CD4-positive, alpha-beta T cell treated with Interferon alpha-2 for 1 hour (primary cell): ENCODE data around the gene VPS13D.
A peak's percentile ranks its signal among the peaks of the same experiment; 100 is the strongest.

Source experiments
- DNase-seq, 2 donors: peaks; one replicate each; pipeline ENCODE4 v3.0.0-alpha.2; 2020 to 2022

VPS13D gene

DNA sequence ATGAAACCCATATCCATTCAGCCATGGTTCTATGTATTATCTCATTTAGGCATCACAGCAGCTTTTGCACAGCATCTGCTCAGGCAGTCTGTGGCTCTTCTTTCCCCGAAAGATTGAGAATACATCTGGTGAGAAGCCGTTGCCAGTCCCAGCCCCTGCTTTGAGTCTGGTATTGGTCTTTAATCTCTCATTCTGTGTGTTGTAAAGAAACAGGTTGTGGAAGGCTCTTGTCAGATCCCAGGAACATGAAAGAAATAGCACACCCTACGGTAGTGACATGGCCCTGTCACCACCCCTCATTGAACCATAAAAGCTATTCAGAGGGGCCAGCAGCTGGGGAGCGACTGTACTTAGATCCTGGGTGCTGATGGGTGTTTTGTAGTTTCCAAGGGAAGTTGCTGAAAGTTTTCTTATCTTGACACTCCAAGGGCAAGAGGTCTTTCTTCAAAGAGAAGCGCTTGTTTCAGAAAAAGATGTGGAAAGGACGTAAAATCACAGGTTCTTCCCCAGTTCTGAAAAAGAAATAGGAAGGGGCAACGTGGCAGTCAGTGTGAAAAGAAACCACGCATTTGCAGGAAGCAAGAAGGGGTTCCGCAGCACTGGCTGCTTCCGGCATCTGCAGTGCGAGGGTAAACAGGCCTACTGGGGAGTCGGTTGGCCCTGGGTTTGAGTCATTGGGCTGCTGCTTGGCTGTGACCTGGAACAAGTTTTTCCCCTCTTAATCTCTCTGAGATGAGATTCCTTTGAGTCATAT, 243.1 kb downstream of the VPS13D start:
- DNase-seq = peak; percentile 69 to 70

DNA sequence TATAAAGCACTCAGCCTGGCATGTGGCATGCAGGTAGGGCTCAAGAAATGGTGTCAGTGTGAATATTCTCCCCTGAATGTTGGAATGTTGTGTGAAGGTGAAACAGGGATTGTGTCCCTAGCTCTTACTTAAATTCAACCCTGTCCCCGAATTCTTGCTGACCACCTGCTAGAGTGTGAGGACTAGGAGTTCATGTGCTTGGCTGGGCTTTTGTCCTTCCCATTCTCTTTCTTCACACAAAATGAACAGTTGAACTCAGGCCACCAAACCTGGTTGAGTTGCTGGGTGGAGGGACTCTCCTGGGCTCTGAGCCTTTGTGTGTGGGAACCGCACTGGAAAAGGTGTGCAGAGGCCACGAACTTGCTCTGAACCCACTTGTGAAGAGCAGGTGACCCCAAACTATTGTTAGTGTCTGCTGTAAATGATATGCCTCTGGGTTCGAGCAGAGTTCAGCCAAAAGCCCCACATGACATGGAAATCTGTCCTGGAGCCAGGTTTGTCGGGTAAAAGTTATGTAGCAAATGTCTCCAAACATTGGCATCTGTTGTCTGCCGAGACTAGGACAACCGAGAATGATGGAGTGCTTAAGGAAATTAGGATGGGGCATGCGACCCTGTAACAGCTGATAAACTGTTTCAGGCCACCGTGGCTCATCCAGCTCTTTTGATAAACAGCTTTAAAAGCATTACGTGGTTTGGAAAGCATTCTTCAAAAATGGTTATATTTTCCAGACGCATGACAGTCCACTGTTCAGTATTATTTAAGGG, 243.9 kb downstream of the VPS13D start:
- DNase-seq = no peak

DNA sequence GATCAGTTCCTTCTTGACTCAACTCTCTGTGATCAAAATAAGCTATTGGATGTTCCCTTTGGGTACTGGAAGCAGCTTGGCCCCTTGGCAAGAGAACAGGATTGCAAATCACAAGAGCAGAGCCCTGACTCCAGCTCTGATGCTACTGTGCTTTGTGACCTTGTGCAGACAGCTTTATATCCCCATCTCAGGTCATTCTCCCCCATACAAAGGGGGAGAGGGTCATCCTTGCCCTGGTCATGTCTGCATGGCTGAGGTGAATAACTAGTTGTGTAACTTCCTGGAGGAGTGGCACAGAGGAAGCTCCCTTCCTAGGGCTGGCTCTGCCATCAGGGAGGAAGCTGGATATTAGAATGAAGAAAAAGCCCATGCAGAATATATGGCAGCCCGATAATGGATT, 245.3 kb downstream of the VPS13D start:
- DNase-seq = no peak

DNA sequence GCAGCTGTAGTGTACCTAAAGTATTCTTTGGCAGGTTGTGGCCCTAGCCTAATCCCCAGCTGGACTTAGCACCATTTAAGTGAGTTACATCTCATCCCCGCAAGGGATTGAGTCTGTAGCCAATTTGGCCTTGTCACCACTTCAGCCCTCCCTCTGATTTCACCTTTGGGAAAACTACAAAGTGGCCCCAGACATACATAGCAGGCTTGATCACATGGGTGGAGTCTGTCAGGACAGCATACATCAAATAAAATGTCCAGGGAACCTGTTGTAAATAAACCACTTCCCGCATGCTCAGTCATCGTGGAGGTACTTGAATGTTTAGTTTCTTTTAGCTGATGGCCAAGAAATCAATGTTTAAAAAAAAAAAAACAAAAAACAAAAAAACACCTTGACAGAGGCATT, 245.7 kb downstream of the VPS13D start:
- peak in 1 of 2 donors; percentile 16 for DNase-seq

DNA sequence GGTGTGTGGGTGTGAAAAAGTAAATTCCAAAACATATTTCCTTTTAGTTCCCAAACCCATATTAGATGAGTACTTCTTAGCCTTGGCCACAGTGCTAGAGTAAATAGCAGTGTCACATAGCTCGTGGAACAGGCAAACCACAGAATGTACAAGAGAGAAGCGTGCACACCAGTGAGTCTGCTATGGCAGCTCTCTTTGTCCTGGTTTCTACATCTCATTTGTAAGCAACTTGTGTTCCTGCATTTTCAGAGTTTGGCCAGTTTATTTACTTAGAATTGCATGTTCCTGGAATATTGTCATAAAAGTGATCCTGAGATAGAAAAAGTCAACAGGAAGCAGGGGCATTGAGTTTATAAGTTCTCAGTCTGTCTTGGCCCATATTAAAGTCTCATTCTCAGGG, 246.1 kb downstream of the VPS13D start:
- peak in 1 of 2 donors; percentile 14 for DNase-seq

DNA sequence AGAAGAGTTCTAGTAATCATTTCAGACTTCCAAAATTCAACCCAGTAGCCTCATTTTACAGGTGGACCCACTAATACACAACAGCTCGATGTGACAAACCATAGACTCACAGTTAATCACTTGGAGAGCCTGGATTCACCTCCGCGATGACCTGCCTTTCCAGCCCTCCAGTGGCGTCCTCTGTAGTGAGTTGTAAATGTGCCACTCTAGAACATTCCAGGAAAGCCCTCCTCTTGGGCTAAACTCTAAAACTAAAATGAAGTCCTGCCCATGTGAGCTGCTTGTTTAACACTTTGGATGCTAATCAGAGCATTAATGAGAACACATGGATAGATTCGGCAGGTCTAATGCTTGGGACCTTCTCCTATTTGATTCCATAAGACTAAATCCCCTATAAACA, 247.5 kb downstream of the VPS13D start:
- DNase-seq = no peak

DNA sequence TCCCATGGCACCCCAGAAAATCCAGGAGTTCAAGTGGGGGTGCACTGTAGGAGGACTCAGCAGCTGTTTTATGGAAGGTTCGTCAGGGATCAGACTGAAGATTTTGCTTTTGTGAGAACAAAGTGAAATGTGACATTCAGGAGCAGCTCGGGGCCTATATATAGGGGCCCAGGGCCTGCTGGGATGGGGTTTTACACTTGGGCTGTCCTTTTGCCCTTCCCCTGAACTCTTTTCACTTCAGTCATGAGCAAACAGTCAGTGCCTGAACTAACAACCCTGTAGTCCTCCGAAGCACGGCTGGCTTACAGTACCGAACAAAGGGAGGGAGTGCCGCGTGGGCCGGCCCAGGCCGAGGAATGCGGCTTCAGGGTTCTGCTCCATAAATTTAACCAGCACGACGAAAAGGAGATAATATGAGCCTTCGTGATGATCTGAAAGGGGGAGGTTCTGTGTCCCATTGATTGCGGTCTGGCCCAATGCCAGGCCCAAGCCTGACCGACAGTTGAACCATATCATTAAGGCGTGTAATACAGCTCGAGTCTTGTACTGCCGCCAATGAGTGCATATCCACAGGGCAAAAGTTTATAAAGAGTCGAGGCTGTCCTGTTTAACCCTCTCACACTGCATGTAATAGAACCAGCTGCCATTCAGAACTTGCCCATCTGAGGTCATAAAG, 248.2 kb downstream of the VPS13D start:
- DNase-seq = peak in 1 of 2 donors; percentile 27

DNA sequence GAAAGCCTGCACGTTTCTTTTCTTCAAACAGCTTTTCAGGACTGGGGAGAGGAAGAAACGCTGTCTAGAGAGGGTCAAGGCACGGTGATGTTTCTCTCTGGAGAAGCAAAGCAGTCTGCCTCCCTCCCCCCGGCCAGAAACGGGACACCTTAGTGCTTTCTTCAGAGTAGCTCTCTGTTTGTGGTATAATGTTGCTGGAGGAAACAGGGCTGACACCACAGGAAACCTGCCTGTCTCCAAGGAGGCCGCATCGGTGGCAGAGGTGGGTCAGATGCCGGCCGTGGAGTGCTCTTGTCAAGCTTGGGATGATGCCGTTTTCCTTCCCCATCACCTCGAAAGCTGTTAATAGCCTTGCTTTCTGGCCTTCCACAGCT, 248.8 kb downstream of the VPS13D start:
- peak; percentile 15 to 43 for DNase-seq

DNA sequence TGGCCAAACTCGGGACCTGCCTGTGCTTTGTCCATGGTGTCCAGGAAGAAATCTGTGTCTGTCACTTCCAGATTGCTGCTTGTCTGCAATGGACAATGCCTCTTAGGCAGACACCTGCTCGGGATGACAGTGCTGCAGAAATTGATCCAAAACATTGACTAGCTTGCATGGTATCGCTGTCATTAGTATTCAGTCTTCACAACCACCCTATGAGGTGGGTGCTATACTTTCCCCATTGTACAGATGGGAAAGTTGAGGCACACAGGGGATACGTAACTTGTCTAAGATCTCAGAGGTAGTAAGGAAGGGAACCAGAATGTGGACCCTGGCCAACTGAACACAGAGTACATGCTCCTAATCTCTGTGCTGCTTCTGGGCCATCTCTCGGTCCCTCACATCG, 249.5 kb downstream of the VPS13D start:
- DNase-seq = no peak

DNA sequence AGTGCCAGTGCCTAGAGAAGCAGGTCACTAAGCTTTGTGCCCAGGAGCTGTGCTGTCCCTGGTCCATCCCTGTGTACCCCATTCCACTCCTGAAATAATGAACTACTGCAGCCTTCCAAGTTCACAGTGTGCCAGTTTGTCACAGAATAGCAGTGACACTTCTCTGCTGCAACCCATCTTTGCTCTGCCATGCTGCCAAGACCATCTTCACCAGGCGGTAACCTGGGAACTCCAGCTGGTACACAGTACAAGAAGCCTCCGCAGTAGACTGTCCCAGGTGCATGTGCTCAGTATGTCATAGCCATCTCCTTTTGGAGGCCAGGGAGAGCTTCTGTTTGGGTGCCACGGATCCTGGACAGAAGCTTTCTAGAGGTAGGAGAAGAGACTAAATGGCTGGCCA, 250.2 kb downstream of the VPS13D start:
- no peak for DNase-seq

DNA sequence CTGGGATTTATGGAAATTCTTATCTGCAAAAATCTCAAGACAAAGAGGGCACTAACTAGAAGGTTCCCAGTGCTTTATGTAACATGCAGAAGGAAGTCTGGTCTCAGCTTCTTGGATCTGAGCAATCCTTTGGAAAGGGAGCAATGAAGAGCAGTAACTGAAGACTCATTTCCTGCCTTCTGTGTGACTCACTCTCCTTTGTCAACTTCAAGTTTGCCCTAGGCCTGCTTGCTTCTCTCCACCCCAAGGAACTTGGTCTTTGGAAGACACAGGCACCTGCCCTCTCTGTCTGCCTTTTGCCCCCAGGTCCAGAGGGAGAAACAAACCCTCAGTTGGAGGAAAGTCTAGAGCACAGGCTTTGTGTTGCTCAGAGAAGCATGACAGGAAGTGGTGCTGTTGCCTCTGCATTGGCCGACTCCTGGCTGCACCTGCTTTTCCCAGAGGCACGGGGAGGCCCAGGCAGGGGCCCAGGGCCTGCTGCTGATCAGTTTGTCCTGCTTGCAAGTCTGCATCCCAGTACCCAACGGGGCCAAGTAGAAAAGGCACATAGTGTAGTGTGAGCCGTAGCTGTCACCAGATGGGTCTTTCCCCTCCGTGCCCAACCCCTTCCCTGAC, 251.0 kb downstream of the VPS13D start:
- DNase-seq = peak; percentile 7 to 22

DNA sequence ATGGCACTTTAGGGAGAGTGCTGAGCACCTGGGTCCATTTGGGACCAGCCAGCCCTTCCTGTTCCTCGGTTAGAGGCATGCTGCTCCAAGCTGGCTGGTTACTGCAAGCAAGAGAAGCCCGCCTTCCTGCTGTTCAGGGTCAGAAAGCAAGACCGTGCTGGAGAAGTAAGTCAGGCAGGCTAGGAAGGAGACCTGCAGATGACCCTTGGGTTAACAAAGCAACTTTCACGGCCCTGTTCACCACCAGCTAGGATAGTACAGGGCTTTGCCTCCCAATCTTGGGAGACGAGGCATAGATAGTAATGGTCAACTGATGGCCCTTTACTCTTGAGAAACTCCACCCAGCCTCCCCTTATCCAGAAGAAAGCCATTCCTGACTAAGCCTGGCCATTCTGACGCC, 252.1 kb downstream of the VPS13D start:
- DNase-seq = no peak

DNA sequence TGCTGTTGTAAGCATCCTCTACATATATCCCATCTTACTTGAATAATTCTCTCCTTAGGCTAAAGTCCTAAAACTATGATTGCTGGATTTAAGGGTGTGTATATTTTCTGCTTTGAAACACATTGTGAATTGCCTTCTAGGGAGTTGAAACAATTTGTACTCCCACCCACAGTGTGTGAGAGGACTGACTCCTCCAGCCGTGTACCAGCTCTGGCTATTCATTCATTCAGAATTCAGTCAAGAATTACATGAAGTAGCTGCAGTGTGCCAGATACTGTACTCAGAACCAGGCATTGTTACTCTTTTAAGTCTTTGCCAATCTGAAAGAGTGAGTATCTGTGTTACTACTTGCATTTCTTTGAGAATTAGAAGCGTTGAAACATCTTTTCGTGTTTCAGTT, 253.2 kb downstream of the VPS13D start:
- DNase-seq = no peak

DNA sequence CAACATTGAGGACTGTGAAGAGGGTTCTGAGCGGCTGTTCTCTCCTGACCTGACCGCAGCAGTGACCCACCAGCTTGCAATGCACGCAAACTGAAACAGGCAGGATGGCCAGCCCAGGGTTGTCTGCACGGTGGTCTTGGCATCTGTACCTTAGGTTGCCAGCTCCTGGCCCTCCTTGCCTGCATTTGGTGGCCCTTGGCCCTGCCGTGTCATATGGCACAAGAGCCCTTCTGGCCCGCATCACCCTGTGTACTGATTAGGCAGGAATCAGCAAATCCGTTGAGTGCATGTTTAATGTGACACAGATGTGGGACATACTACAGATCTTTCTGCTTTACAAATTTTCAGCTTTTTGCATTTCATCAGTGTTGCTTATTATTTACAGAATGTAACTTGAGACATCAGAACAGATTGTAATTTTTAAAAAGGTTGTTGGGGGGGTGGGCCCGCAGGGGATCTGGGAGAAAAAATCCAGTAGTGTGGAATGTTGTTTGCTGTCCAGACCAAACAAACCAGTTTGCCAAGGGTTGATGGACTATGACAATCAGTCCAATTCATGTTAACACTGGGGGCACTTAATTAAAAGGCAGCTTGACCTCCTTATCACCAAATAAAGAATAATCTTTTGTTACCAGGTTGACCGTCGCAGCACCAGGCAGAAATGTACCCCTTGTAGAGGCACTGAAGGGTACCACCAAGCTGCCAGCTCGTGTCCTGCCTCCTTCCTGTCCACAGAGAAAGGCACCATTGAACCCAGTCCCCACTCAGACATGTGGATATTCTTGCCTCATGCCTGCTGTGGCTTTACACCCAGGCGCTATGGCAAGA, 255.6 kb downstream of the VPS13D start:
- DNase-seq = no peak

DNA sequence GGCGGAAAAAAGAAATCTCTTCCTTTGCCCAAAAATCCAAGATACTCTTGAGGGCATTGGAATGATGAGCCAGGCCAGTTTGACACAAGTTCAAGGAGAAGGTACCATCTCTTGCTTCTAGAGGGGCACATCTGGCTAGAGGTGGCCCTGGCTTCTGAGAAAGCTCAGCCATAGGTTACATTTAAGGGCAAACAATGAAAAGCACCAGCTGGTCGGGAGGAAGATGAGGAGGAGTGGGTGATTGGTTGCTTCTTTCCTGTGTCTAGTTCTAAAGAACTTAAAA, 256.2 kb downstream of the VPS13D start:
- no peak for DNase-seq

DNA sequence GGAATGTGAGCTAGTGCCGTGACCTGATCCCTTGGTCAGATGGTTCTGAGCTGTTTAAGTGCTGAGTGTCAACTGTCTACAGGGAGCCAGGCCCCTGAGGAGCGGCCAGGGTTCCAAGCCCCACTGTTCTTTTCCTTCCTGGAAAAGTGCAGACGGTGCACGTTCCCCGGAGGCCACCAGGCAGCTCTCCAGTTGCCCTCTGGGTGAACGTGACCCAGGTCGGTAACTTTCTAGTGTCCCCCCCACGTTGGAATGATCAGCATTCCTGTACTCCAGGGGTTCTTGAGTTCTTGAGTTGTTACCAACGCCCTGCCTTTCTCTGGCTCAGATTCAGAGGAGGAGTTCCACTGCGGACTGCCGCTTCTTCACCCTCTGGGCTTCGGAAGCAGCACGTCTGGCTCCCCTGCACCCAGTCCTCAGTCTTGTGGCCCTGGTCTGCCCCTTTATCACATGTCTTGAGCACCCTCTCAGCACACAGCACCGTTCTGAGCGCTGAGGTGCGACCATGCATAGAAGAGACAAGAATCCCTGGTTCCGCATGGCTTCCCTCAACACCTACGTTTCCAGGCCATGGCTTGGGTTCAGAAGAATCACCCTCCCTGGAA, 256.7 kb downstream of the VPS13D start:
- no peak for DNase-seq

DNA sequence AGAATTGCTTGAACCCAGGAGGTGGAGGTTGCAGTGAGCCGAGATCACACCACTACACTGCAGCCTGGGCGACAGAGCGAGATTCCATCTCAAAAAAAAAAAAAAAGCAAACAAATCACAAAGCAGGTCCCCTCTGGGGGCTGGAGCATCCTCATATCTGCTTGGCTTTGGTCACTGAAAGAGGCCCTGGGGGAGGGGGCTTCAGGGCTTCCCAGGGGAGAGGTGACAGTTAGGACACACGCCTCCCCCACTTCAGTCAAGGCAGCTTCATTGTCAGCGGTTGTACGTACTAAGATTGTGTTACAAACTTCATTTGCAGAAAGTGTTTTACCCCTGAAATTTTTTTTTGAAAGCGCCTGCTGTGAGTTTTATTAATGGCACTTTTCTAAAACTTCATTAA, 257.7 kb downstream of the VPS13D start:
- no peak for DNase-seq

DNA sequence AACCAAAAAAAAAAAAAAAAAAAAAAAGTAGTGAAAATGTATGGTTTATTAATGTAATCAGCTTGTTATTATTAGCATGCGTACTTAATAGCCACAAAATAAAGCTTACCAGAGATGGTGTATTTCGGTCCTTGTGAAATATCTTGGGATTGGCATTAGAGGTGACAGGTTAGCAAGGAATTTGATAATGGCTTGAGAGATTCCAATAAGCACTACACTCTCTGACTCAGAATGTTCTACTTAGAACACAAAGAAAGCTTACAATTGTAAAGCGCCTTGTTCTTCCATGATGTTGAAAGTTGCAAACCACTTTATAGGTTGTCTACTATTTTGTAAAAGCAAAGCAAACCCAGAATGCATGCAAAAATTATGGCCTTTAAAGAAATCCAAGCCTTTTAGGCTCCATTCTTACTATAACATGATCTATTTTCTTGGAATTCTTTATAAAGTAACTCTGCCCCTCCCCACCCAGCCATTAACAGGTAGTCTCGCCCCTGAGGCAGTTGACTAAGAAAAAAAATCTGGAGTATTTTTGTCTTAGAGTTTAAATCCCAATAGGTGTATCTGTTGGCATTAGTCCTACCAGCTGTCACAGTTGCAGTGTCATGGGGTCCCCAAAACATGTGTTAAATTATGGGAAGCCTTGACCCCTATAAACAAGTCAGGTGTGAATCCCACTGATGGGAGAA, 259.0 kb downstream of the VPS13D start:
- no peak for DNase-seq

DNA sequence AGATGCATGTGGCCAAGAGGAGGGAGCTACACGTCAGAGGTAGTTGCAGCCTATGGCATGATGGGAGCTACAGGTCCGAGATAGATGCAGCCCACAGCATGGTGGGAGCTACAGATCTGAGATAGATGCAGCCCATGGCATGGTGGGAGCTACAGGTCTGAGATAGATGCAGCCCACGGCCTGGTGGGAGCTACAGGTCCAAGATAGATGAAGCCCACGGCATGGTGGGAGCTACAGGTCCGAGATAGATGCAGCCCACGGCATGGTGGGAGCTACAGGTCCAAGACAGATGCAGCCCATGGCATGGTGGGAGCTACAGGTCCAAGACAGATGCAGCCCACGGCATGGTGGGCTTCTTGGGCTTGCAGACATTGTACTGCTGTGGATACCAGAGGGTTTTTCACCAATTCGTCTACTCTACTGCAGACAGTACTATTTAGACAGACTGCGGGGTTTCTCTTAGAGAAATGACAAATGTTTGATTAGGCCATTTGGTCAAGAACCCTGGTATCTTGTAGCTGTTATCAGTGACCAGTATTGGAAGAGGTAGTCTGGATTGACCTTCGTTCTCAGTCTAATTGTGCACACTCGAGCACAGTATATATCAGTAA, 260.8 kb downstream of the VPS13D start:
- DNase-seq = no peak

DNA sequence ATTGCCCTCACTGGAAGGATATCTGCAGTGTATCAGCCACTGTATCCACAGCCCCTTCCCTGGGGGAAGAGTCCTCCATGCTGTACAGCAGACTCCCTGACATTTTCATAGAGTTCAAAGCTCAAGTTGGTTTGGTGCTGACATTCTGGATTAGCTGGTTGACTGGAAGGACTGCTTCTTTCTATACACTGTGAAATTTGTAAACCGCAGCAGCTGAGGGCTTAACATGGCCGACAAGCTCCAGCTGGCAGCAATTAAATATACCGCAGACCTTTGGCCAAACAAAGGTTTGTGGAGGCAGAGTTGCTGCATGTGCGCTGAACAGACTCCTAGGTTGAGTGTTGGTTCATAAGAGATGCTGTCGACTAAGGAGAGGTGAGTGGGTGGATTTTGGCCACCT, 261.8 kb downstream of the VPS13D start:
- DNase-seq = no peak

DNA sequence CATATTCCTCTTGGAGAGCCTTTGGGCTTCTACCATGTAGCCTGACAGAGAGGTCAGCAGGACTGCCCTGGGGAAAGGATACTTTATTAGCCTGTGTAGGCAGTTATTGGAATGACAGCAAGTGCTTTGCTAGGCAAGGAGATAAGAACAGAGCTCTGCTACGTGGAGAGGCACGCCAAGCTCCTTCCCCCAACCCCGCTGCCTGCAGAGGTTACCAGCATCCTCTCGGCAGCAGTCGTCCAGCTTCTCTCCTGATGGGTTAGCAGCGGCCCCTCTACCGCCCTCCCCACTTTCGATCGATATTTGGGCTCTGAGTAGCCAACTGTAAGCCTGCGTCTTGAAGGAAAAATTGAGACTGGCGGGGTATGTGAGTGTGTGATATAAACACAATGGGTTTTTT, 265.9 kb downstream of the VPS13D start:
- no peak for DNase-seq
